GM19025 (cell line): Measurements from ENCODE around the gene TBC1D1.
A peak's percentile ranks its signal among the peaks of the same experiment; 100 is the strongest.

ENCODE experiments used
- ATAC-seq: cut with Tn5 transposase; IDR thresholded peaks from one replicate; pipeline ENCODE4 v1.9.1; 2021; ENCODE audit warnings: mild to moderate bottlenecking, low read depth, moderate library complexity; ENCODE audit not compliant: unreplicated experiment

The TBC1D1 gene

GRCh38 chr4:38068107-38068506 lies 177.2 kb downstream of the TBC1D1 start:
- no peak for ATAC-seq

GRCh38 chr4:38069271-38069760 lies 178.4 kb downstream of the TBC1D1 start:
- no peak for ATAC-seq

- no peak for ATAC-seq
These were observed 181.0 kb downstream of the TBC1D1 start for GRCh38 chr4:38071801-38072431.

- ATAC-seq, result no peak
These were observed 181.7 kb downstream of the TBC1D1 start for GRCh38 chr4:38072578-38072977.

GRCh38 chr4:38073596-38074234 lies 182.8 kb downstream of the TBC1D1 start:
- ATAC-seq, result no peak

- no peak for ATAC-seq
These were observed 184.7 kb downstream of the TBC1D1 start for GRCh38 chr4:38075370-38076152.

- ATAC-seq, result no peak
These were observed 185.3 kb downstream of the TBC1D1 start for GRCh38 chr4:38076153-38076669.

GRCh38 chr4:38077791-38078489 lies 187.1 kb downstream of the TBC1D1 start:
- ATAC-seq, result no peak

GRCh38 chr4:38078590-38079421 lies 187.9 kb downstream of the TBC1D1 start:
- ATAC-seq, result peak; percentile 58

- ATAC-seq, result no peak
These were observed 189.4 kb downstream of the TBC1D1 start for GRCh38 chr4:38080061-38080974.

- no peak for ATAC-seq
These were observed 191.1 kb downstream of the TBC1D1 start for GRCh38 chr4:38082021-38082420.

GRCh38 chr4:38082424-38083385 lies 191.8 kb downstream of the TBC1D1 start:
- no peak for ATAC-seq

GRCh38 chr4:38084877-38085711 lies 194.2 kb downstream of the TBC1D1 start:
- ATAC-seq, result no peak

- no peak for ATAC-seq
These were observed 194.9 kb downstream of the TBC1D1 start for GRCh38 chr4:38085751-38086150.

- ATAC-seq, result no peak
These were observed 195.4 kb downstream of the TBC1D1 start for GRCh38 chr4:38086151-38086848.

- no peak for ATAC-seq
These were observed 196.0 kb downstream of the TBC1D1 start for GRCh38 chr4:38086849-38087226.
